CD4-positive, alpha-beta T cell treated with Interleukin-4 for 1 hour (primary cell): Measurements from ENCODE around the gene LMNTD1.

ENCODE experiments used
- DNase-seq, 2 donors: peaks; one replicate each; pipeline ENCODE4 v3.0.0-alpha.2; 2020 to 2022

LMNTD1 gene

DNA sequence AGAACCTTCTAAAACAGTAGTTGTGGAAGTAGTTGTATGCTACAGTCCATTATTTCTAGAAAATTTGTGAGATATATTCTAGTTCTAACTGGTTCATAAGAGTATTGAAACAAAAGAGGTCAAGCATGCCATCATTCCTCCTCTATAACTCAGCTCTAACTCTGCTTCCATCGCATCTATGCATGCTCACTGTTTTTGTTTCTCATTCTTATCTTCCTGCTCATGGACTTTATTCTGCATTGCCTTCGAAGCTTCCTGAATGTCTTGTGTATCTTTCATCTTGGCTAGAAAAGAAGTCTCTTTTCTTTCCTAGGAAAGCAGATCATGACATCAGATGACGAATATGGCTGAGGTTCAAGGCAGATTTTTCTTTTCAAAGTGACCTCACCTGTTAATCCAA lies 402 bp downstream of the LMNTD1 start:
- DNase-seq: no peak

- DNase-seq: no peak
These were observed 2.9 kb downstream of the LMNTD1 start for GRCh38 chr12:25550186-25550585.

DNA sequence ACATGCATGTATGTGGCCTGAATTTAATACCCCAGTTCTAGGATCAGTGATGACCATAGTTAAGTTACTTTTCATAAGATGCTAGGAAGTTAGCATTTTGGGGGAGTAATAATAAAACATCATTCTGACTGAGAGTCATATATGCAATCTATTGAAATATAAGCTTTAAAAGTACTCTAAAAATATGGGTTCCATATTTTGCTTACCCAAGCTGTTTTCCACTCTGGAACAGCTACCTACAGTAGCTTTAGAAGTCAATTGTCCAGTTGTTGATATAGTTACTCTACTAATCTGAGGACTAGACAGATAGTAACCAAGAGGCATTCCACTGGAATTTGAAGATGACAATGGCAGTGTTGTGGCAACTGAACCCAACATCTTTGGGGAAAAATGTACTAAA lies 4.0 kb downstream of the LMNTD1 start:
- DNase-seq: no peak

GRCh38 chr12:25546318-25546717 lies 6.8 kb downstream of the LMNTD1 start:
- no peak for DNase-seq

DNA sequence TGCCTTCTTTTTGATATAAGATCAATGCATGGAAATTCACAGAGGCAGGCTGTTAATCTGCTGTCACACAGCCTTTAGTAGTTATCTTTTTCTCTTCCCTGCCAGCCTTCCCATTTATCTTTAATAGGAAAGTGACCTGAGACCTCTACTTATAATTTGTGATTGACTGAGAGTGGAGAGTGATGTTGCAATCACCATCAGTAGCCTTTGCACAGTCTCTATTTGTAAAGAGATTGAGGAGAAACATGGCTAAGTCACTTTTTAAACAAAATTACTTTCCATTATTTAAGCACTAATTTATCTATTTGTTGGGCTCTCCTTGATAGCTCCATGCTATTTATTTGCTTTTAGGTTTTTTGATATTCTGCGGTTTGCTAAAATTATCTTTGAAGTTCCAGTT lies 19.9 kb downstream of the LMNTD1 start:
- no peak for DNase-seq

GRCh38 chr12:25531502-25532052 lies 21.5 kb downstream of the LMNTD1 start:
- DNase-seq: no peak

DNA sequence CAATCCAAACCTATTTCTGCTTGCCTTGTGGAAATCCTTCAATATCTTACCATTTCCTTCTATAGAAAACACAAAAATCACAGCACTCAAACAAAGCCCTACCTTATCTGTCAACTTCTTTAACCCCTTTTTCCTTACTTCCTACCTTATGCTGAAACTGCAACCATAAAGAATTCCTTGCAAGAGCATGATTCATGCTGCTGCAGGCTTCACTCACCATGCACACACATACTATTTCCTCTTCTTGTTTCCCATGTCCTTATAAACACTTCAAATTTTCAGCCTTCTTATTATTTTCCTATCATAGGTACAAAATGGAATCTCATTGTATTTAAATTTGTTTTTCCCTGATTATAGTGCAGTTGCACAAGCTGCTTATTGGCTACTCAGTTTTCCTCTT lies 23.3 kb downstream of the LMNTD1 start:
- no peak for DNase-seq

GRCh38 chr12:25526778-25527177 lies 26.3 kb downstream of the LMNTD1 start:
- no peak for DNase-seq

- no peak for DNase-seq
These were observed 28.7 kb downstream of the LMNTD1 start for GRCh38 chr12:25524366-25524765.

GRCh38 chr12:25521625-25522256 lies 31.3 kb downstream of the LMNTD1 start:
- no peak for DNase-seq

GRCh38 chr12:25518512-25518911 lies 34.6 kb downstream of the LMNTD1 start:
- DNase-seq: no peak

DNA sequence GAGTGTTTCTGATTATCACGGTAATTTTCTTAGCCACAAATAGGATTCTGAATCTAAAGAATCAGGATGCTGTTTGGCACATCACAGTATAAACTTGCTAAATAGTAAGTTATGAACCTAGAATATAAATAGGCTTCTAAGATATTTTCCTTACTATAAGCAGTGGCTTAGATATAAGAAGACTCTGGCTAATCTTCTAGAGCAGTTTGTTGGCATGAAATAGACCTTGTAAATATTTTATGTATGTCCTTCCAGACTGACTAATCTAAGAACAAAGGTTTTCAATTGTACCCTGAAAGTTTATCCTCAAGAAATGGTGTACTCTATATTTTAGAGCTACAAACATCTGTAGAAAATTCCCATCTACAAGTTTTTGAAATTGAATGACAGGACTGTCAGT lies 48.3 kb downstream of the LMNTD1 start:
- DNase-seq: no peak

DNA sequence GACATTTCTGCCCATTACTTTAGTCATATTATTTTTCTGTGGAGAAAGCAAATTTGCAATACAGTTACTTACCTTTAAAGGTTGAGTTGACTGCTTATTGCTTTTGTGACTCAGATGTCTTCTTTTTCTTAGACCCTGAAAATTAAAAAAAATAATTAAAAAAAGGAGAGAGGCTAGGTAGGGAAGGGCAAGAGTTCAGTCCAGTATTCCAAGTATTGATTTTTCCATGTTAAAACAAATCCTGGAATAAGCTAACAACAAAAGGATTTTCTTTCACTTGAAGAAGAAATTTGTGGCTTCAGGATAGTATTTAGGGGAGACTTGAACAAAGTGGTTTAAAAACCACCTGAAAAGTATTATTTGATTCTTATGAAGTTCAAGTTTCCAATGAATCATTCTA lies 49.4 kb downstream of the LMNTD1 start:
- DNase-seq: no peak

DNA sequence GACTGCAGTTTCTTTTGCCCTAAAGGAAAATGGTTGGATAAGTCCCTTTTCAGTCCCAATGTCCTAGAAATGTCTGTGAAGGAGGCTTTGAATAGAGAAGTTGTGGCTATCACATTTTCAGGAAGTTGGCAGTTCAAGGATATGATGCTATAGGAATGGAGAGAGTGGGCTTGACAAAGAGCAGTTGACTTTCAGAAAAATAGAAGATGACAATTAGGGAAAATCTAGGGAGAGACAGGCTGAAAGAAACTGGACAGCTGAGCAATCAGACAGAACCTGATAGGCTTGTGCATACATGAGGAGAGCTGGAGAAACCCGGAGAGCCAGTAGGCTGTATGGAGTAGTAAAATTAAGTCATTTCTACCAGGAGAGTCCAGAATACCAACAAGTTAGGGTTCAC lies 50.5 kb downstream of the LMNTD1 start:
- DNase-seq: no peak

DNA sequence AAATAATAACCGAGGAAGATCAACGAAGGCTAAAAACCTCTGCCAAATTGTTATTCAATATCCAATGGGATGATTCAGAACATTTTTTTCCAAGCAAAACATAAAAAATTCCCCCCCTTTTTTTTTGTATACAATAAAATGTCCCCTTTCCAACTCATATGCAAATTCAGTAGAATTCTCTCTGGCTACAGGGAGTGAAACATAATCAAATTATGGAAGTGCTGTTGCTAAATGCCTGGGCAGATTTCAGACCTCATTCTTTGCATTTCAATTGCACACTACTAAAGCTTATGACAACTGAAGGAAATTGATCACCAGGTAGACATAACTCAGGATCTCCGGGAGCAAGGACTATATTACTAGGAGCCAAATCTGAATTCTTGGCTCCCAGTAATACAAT lies 51.0 kb downstream of the LMNTD1 start:
- DNase-seq: no peak

- no peak for DNase-seq
These were observed 51.5 kb downstream of the LMNTD1 start for GRCh38 chr12:25501549-25501948.

DNA sequence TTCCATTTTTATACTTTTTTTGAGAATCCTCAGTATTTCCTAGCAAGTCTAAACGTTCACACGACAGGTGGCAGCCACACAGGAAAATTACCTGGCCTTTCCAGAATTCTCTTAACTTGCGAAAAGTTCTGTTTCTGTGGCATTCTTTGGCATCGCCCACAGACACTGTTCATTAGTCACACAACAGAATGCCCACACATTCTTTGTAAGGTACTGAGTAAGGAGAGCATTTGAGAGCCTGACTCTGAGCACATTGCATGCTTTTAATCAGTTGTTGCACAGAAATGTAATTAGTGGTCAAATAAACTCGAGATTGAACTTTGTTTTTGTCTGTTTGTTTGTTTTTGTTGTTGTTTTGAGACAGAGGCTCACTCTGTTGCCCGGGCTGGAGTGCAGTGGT lies 52.4 kb downstream of the LMNTD1 start:
- no peak for DNase-seq

DNA sequence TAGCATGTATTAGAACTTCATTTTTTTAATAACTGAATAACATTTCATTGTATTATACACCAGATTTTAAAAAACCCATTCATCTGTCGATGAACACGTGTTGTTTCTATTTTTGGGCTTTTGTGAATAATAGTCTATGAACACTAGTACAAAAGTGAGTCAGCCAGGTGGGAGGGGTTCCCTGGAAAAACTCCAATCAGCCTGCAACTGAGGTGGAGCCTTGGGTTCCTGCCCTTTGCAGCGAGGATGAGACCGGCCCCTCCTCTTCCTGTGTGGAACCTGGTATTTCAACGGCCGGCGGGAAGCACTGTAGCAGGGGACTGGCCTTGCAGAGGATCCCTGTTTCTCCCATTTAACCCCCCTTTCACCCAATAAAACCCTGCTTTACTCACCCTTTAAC lies 56.1 kb downstream of the LMNTD1 start:
- no peak for DNase-seq

GRCh38 chr12:25496098-25496587 lies 56.9 kb downstream of the LMNTD1 start:
- DNase-seq: peak in 1 of 2 donors; percentile 22

DNA sequence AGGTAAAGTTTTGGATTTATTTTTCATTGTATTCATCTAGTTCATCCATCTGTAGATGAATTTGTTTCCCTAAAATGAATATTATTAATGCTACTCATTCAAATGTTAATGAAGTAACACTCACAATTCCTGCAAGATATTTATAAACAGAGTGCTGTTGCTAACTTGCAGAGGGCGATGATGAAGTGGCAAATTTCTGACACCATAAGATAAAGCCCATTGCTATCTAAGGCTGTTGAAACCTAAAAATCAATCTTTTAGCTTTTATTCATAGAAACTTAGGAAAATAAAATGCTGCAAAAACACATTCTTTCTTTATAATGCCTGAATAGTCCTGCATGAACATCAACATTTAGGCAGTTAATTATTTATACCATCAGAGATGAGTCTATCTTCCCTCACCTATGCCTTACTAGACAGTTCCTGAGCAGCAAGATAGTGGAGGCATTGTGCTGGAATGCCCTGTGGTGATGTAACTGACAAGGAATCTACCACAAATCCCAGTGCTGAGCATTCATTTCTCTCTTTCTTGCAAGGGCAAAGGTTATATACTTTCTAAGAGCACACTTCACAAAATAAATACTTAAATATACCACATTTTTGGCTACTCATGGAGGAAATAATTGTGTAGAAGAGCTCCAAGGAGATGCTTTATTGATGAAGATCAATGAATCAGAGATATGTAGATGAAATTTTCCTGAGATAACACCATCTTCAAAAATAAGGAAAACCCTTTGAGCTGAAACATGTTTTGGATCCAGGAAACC lies 57.6 kb downstream of the LMNTD1 start:
- DNase-seq: no peak

- no peak for DNase-seq
These were observed 58.2 kb downstream of the LMNTD1 start for GRCh38 chr12:25494926-25495325.

DNA sequence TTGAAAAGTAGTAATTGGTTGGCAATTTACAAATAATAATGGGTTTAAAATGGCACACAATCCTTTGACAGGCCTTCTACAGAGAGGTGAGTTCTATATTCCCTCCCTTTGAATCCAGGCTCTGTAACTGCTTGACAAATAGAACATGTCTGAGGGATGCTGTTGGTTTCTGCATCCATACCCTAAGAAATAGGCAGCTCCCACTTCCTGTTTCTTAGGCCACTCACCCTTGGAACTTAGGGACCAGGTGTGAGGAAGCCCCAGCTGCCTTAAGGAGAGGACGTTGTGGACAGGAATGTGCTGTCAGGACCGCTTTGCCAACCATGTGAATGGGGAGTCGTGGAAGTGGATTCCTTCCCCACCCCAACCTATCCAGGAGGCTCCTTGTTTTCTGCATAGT lies 59.4 kb downstream of the LMNTD1 start:
- DNase-seq: no peak

DNA sequence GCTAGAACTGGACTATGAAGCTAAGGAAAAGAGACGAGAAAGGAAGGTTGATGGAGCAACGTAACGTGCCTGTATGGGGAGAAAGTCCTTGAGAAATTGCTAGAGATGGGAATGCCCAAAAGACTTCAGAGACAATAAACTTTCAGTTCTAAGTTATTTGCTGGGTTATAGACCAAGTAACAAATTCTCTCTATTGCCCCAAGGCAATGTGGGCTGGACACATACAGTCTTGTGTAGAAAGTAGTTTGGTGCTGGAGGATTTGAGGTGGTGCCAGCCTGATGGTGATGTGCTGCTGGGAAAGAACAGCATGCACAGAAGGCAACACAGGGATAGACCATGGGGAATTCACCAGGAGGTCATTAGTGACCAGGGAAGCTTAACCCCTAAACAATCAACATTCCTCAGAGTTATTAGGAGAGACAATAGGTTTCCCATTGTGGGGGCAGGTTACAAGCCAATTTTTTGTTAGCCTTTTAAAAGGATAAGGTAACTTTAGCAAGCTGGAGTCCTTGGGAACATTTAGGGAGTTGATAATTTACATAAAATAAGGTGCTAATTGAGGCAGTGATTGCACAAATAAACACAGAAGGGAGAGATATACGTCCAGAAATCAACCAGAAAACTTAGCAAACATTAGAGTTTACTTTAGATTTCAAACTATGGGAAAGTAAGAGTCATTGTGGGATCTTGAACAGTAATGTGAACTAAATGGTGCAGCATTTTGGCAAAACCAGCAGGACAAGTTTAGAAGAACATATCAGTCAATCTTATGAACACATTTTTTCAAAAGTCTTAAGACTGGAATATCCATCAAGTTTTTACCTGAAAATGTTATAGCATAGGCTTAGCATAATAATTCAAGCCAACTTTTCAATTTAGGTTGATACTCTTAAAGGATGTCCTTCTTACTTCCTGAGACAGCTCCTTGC lies 61.4 kb downstream of the LMNTD1 start:
- no peak for DNase-seq
